ENCODE results near the gene AGXT2.
"Not testable (repeated sequence)": the region's sequence is repeated elsewhere in the genome, so short reads cannot be mapped to it uniquely, and the experiment has no call there.

Gene AGXT2

GRCh38 chr5:35050541-35051126 is 2.9 kb upstream of the AGXT2 start:
- no peak for DNase-seq

DNA sequence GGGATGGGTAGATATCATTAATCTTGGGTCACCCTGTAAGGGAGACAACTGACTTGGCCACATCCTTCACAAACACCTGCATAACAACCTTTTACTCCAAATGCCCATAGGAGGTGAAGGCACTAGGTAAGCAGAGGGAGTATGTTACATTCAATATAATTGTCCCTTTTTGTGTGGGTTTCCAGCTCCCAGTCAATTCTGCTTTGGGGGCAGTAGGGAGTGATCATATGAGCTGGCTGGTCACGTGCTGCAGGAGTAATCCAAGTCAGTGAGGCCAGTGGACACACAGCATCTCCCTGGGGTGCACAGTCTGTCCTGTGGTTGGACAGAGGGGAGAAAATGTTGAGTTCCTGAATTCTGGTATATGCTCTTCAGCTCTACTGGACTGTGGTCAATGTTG is 1.2 kb upstream of the AGXT2 start:
- no peak for DNase-seq

DNA sequence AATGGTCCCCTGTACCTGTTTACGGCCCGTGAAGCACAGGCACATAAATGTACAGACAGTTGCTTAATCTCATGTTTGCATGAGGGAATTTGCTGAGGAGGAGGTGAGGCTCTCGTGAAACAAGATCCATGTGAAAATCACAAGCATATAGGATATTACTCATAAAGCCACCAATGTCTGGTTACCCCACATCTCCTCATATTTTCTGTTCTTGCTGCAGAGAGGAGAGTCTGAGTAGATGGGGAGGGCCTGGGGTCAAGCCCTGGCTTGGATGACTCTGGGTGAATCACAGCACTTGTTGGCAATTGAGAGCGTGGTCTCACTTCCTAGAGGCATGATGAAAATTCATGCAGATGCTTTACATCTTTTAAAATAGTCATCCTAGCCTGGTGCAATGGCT is 975 bp downstream of the AGXT2 start:
- DNase-seq = no peak

DNA sequence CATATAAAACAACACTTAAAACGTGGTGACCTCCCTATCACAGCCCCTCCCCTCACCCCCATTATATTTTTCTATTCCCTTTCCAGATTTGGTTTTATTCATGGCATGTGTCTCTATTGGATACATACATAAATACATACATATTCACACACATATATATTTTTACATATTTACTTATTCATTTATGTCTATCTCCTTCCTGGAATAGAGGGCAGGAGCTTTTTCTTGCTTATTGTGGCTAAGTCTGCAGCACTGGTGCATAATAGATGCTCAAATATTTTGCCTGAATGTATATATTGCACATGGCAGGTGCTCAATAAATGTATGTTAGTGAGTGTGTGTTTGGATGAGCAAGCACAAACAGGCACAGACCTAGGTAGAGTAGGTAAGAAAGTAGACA is 2.5 kb downstream of the AGXT2 start:
- DNase-seq = no peak

DNA sequence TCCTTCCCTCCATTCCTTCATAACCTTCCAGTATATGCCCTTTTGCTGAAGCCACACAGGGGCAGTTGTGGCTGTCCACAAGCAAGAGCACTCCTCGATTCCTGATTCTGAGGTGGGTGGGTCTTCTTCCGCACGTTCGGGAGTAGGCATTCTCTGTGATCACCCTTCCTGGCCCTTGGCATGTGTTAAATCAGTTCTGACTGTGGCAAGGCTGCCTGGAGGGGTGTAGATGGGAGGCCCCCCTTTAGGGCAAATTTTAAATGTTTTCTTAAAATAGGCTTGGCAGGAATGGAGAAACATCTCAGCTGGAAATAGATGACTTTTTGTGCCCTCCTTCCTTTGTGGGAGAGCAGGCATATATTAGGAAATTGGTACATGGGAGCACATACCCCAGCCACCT is 3.1 kb downstream of the AGXT2 start:
- no peak for DNase-seq

GRCh38 chr5:35042781-35043180 is 5.0 kb downstream of the AGXT2 start:
- DNase-seq = no peak

DNA sequence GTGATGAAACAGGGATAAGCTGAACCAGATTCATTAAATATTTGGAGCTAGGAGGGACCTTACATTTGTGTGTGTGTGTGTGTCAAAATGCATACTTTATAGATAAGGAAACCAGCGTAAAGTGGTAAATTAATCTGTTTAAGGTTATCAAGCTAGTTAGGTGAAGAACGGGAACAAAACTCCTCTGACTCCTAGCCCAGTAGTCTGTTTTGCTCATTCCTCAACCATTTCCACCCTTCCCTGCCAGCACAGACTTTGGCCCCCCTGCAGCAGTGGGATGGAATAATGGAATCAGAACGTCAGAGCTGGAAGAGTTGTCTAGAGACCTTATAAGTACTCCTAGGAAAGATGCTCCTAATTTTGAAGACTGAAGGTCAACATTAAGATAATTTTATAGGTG is 6.5 kb downstream of the AGXT2 start:
- DNase-seq = no peak

- DNase-seq = no peak
Measured at GRCh38 chr5:35038891-35039290, 8.9 kb downstream of the AGXT2 start.

GRCh38 chr5:35036536-35036935 is 11.2 kb downstream of the AGXT2 start:
- DNase-seq = no peak

GRCh38 chr5:35035929-35036328 is 11.8 kb downstream of the AGXT2 start:
- DNase-seq = not testable (repeated sequence)

GRCh38 chr5:35035271-35035670 is 12.5 kb downstream of the AGXT2 start:
- DNase-seq = no peak

DNA sequence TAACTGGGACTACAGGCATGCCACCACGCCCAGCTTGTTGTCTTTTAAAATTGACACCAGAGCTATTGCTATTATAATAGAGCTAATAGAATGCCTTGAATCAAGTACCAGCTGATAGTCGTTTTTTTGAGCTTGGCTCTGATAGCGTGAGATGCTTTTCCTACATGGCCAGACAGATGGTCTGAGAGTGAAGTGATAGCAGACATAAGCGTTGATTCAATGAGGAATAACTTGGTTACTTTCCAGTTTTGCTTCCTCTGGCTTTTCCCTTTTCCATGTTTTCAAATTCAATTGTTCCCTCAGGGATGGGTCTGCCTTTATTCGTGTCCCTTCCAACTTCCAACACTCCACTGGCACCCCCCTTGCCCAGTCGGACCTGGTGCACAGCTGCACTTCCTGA is 15.4 kb downstream of the AGXT2 start:
- DNase-seq = no peak

- no peak for DNase-seq
Measured at GRCh38 chr5:35031276-35031675, 16.5 kb downstream of the AGXT2 start.

DNA sequence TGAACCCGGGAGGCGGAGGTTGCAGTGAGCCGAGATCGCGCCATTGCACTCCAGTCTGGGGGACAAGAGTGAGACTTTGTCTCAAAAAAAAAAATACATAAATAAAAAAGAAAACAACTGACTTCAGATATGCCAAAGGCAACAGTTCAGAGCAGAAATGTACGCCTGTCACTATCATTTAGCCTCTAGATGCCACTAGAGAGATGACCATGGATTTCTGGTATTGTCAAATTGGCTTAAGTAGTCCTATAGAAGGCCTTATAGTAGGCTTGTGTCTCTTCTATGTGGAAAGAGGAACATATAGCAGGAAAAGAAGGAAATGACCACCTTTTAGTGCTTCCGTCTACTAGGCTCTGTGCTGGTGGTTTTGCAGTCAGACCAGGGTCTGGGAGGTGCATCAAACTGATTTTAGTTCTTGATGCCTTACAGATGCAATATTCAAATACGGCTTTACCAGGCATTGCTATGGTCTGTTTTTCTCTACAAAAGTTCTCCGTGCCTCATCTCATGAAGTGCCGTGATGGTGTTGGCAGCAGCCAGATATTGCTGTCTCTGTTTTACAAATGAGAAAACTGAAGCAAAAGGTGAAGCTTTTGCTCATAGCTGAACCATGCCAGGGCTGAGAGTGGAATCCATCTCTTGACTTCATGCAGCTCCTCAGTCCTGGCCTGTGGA is 17.2 kb downstream of the AGXT2 start:
- DNase-seq = no peak

DNA sequence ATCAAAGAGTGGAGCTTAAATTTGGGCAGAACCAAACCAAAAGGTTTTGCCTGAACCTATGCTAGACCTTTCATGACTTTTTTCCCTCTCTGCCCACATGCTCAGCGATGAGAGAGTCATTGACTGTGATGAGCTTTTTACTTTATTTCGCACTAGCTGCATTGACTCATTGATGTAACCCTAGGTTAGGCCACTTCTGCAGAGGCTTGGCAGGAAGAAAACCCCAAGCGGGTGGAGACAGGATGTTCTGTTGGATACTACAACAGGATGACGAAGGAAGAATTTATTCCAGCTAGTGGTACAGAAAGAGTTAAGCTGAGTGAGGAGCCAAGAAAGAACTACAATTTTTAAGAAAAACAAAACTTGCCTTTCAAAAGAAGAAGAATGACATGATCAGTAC is 18.4 kb downstream of the AGXT2 start:
- DNase-seq = no peak

DNA sequence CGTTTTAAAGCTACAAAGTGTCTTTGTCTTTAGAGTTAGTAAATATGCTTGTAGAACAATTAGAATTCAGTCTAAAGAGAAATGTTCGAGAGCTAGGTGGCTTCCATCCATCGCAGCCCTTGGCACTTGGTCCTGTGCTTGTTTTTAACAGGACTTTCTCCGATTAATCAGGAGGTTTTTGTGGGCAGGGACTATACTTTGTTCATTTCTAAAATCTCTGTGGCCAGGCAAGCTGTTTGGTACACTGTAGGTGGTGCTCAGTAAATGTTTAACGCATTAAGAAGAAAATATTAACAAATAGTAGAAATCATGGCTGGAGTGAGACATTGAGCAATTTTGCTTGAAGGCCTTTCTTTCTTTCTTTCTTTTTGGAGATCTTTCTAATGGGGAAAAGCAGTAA is 20.8 kb downstream of the AGXT2 start:
- DNase-seq = no peak

GRCh38 chr5:35026280-35026840 is 21.4 kb downstream of the AGXT2 start:
- DNase-seq = no peak

DNA sequence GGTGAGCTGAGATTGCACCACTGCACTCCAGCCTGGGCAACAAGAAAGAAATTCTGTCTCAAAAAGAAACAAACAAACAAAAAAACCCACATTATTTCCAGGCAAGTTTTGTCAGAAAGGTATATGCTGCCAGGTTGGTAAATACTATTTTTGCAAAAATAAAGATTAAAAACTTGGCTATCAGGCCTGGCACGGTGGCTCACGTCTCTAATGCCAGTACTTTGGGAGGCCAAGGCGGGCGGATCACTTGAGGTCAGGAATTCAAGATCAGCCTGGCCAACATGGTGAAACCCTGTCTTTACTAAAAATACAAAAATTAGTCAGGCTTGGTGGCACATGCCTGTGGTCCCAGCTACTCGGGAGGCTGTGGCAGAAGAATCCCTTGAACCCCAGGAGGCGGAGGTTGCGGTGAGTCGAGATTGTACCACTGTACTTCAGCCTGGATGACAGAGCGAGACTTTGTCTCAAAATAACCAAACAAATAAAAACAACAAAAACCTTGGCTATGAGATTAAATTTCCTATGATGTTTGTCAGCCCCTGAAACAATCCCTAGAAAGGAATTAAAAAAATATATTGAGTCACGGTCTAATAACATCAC is 22.7 kb downstream of the AGXT2 start:
- DNase-seq = no peak

DNA sequence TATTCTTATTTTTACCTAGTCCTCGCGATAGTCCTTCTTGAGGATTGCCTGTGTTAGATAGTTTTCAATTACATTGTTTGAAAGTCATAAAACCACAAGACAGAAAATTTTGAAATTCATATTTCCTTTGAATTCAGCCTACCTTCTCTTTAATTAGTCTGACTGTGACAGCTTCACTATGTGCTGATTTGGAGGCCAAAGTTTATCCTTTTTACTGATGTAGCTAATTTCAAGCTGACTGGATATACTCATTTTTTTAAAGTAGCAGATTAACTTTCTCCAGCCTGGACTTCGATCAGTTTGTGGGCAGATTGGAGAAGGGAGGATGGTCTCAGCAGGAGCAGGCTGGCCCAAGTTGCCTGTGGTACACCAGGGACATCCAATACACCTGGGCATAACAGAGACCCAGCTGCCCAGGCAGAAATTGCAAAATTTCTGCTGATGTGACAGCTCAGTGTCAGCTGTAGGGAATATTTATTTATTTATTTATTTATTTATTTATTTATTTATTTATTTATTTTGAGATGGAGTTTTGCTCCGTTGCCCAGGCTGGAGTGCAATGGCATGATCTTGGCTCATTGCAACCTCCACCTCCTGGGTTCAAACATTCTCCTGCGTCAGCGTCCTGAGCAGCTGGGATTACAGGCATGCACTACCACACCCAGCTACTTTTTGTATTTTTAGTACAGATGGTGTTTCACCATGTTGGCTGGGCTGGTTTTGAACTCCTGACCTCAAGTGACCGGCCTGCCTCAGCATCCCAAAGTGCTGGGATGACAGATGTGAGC is 24.2 kb downstream of the AGXT2 start:
- DNase-seq = no peak

- DNase-seq = no peak
Measured at GRCh38 chr5:35016174-35017051, 31.3 kb downstream of the AGXT2 start.

DNA sequence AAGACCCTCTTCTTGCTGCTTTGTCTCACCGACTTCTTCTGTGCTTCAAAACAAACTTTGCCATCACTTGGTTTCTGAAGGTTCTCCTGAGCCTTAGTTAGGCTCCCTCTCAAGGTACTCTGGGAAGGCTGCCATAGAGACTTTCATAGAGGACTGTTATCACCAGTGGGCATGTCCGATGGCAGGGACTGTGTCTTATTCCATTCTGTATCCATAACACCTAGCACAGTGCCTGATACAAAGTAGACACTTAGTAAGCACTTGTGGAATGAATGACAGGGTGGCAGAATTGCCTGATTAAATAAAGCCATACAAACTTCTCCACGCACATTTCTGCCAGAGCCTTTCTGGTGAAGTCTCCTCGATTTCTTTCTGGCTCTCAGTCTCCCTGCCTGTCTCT is 32.7 kb downstream of the AGXT2 start:
- no peak for DNase-seq

DNA sequence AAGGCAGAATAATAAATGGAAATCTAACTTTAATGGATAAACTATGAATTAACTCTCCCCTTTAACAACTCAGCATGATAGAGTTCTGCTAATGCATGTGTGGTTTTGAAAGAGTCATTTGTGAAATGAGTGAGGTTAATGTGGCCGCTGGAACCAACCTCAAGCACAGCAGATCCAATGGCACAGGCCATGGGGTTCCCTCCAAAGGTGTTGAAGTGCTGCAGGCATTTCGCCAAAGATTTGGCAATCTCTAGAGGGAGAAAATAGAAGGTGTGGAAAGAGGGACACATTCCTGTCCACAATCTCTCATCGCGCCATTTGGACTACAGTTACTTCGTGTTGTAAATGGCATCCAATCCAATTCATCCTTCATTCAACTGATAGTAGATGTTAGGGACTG is 35.0 kb downstream of the AGXT2 start:
- DNase-seq = no peak

DNA sequence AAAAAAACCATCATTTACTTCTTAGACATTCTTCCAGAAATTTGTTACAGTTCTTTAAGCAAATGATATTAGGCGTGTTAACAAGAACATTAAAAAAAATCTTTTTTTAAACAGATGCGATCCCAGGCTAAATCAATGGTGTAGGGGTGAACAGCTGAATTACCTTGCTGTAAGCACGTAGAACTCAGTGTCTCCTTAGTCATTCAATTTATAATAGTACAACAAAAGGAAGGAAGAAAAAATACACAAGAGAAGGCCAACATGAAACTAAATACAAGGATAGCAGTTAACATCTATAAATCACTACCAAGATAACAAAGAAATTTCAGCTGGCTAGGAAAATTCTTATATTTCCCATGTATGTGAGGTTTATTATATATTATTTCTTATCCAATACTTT is 35.4 kb downstream of the AGXT2 start:
- DNase-seq = no peak

All from NCI-H1930 (cell line).